CD4-positive, alpha-beta T cell (primary cell): ENCODE results near the gene PDE4B. TPM values are rescaled to one million over a fixed set of nuclear protein-coding genes. Genes with fewer than 3 reads are reported as not detected.

Experiments
- ATAC-seq: fragments of 200-7000 bp; cut with Tn5 transposase; one replicate; pipeline ENCODE4 v1.10.0; 2022; ENCODE audit warnings: mild to moderate bottlenecking; ENCODE audit not compliant: poor library complexity
- CTCF ChIA-PET: fragments of 350-600 bp; sonication (Branson Sonifier 250); formaldehyde crosslinking; loops from one replicate; lab custom pipeline; 2021; ENCODE audit warnings: antibody characterized with exemption, inconsistent platforms; lab: Charles Lee
- POLR2A ChIA-PET: fragments of 350-600 bp; sonication (Branson Sonifier 250); formaldehyde crosslinking; loops from one replicate; lab custom pipeline; 2021; ENCODE audit warnings: antibody characterized with exemption, inconsistent platforms; lab: Charles Lee
- DNase-seq, 14 experiments: peaks; one replicate each; pipeline ENCODE4 v3.0.0-alpha.2; 2013 to 2020; ENCODE audit warnings: mixed read lengths in 2 of 14
- H3K27ac ChIP-seq, 2 donors: one replicate each; pipeline versions ENCODE4 v1.5.1 to v1.7.0; 2013; ENCODE audit warnings: low read length in 2 of 2, low read depth in 1 of 2, mild to moderate bottlenecking in 1 of 2
- H3K27me3 ChIP-seq, 2 experiments: 1 replicate in 1 of 2; 2 replicates in 1 of 2; pipeline versions ENCODE4 v1.6.1 to v1.7.0; 2013; ENCODE audit warnings: low read length in 2 of 2, control low read depth in 1 of 2, mild to moderate bottlenecking in 1 of 2, moderate library complexity in 1 of 2; ENCODE audit not compliant: insufficient read depth in 2 of 2, control insufficient read depth in 1 of 2
- H3K36me3 ChIP-seq: one replicate; pipeline ENCODE4 v1.6.1; 2013; ENCODE audit warnings: low read length, control low read depth; ENCODE audit not compliant: insufficient read depth
- H3K4me1 ChIP-seq: one replicate; pipeline ENCODE4 v1.6.1; 2013; ENCODE audit warnings: low read length, control low read depth; ENCODE audit not compliant: insufficient read depth
- H3K4me3 ChIP-seq: one replicate; pipeline ENCODE4 v1.5.1; 2013; ENCODE audit warnings: mild to moderate bottlenecking, low read length, moderate library complexity
- H3K9me3 ChIP-seq, 2 experiments: 1 replicate in 1 of 2; 2 replicates in 1 of 2; pipeline versions ENCODE4 v1.6.1 to v1.7.0; 2013; ENCODE audit warnings: low read length in 2 of 2, mild to moderate bottlenecking in 2 of 2, control low read depth in 1 of 2, moderate library complexity in 1 of 2; ENCODE audit not compliant: control insufficient read depth in 1 of 2, insufficient read depth in 1 of 2
- H3K27ac Mint-ChIP-seq: one replicate; pipeline ENCODE4 v1.8.0; 2020; ENCODE audit warnings: mixed read lengths
- H3K27me3 Mint-ChIP-seq: one replicate; pipeline ENCODE4 v1.8.0; 2021; ENCODE audit warnings: mixed read lengths
- H3K36me3 Mint-ChIP-seq: one replicate; pipeline ENCODE4 v1.8.0; 2021; ENCODE audit warnings: low read depth, mixed read lengths
- H3K4me1 Mint-ChIP-seq: one replicate; pipeline ENCODE4 v1.8.0; 2021; ENCODE audit warnings: low read depth, mixed read lengths
- H3K4me3 Mint-ChIP-seq: one replicate; pipeline ENCODE4 v1.8.0; 2020; ENCODE audit warnings: mild to moderate bottlenecking, mixed read lengths
- H3K9me3 Mint-ChIP-seq: one replicate; pipeline ENCODE4 v1.8.0; 2020; ENCODE audit warnings: mixed read lengths
- intact Hi-C, 2 experiments: fragments of 100-400 bp; cut with DNase I in 1 of 2; cut with micrococcal nuclease in 1 of 2; formaldehyde crosslinking; loops; one replicate each; pipeline versions ENCODE4 v1.15.1 to v1.9.0; 2023 to 2025; cut with DNase I, micrococcal nuclease
- total RNA-seq, 174 experiments: library from RNA in 2 of 174; stranded (reverse) in 2 of 174; gene quantifications; one replicate each; pipeline ENCODE4 v1.2.3 and lab custom pipeline; 2021 to 2026
- TF ChIP-seq, protein P1 (sequence below): fragments of 200-600 bp; IDR thresholded peaks from one replicate; pipeline ENCODE4 v1.8.0; 2022; ENCODE audit warnings: antibody characterized with exemption, mild to moderate bottlenecking

PDE4B gene
- total RNA-seq, 2 experiments from 2014 or later: 155 to 159 TPM

DNA sequence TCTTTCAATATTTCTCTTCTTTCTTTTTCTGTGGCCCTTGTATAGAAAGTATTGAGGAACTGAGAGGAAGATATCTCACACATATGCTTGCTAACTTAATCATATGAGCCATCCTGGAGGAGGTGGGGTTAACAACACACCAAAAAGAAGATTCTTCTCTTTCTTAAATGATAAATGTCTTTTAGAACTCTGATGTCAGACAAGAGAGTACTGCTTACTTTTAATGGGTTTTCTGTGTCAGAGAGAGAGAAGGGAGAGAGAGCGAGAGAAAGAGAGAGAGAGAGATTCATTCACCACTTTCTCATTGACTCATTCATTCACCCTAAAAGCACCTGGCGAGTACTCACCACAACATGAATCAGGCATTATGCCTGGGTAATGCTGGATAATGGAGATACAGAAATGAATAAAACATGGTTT lies 490.9 kb downstream of the PDE4B start:
- H3K27ac Mint-ChIP-seq: peak overlapping the region; percentile 73
- ATAC-seq (no peak), DNase-seq (peak in 1 of 14 experiments; percentile 49)
- no peak overlapping the region for H3K27ac ChIP-seq
- ChIA-PET POLR2A (interaction anchor here (2.2 kb wide), 1 partner anchor 50 kb away, joined by 38 read pairs; no protein-coding TSS in a partner anchor), CTCF (interaction anchor here (1.9 to 2.6 kb wide), 4 partner anchors 38 to 162 kb away, joined by 5 to 35 read pairs (median 16); no protein-coding TSS in a partner anchor)
- H3K9me3 ChIP-seq: no peaks in the 10 kb centered on the region
- intact Hi-C loops: loop anchor here in 1 of 2 experiments (2.0 to 5.0 kb wide), 2 partner anchors 69 to 153 kb away; no protein-coding TSS in a partner anchor
- H3K27me3 ChIP-seq: no peaks in the 10 kb centered on the region
- no peaks in the 10 kb centered on the region for H3K36me3 Mint-ChIP-seq
- H3K4me1 Mint-ChIP-seq: peaks cover 83% of the 10 kb centered on the region
- no peaks in the 10 kb centered on the region for H3K9me3 Mint-ChIP-seq
- H3K4me3 ChIP-seq: no peak overlapping the region
- H3K4me3 Mint-ChIP-seq: peak overlapping the region; percentile 44
- H3K4me1 ChIP-seq: peaks cover 43% of the 10 kb centered on the region
- no peaks in the 10 kb centered on the region for H3K27me3 Mint-ChIP-seq
- H3K36me3 ChIP-seq: no peaks in the 10 kb centered on the region
- TF ChIP-seq, protein P1, sequence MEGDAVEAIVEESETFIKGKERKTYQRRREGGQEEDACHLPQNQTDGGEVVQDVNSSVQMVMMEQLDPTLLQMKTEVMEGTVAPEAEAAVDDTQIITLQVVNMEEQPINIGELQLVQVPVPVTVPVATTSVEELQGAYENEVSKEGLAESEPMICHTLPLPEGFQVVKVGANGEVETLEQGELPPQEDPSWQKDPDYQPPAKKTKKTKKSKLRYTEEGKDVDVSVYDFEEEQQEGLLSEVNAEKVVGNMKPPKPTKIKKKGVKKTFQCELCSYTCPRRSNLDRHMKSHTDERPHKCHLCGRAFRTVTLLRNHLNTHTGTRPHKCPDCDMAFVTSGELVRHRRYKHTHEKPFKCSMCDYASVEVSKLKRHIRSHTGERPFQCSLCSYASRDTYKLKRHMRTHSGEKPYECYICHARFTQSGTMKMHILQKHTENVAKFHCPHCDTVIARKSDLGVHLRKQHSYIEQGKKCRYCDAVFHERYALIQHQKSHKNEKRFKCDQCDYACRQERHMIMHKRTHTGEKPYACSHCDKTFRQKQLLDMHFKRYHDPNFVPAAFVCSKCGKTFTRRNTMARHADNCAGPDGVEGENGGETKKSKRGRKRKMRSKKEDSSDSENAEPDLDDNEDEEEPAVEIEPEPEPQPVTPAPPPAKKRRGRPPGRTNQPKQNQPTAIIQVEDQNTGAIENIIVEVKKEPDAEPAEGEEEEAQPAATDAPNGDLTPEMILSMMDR: no peak

DNA sequence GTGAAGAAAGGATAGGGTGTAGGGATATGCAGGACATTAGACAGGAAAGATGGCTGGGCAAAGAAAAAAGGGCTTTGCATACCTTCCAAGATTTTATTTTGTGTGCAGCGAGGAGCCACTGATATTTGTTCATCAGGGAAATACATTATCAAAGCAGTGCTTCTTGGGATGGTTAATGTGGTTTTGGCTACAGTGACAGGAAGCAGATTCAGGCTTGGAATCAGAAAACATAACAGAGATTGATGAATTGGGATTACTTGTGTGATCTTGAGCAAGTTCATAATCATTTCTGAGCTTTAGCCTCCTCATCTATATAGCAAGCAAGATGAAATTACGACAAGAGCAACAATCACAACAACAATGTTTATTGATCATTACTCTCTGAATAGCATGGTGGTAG lies 492.1 kb downstream of the PDE4B start:
- no peaks in the 10 kb centered on the region for H3K36me3 Mint-ChIP-seq
- no peak overlapping the region for H3K27ac Mint-ChIP-seq
- ATAC-seq (no peak), DNase-seq (no peak)
- H3K27me3 Mint-ChIP-seq: no peaks in the 10 kb centered on the region
- Histone ChIP-seq H3K36me3 (no peaks in the 10 kb centered on the region), H3K4me1 (peaks cover 32% of the 10 kb centered on the region), H3K27ac (no peak overlapping the region), H3K9me3 (no peaks in the 10 kb centered on the region), H3K27me3 (no peaks in the 10 kb centered on the region), H3K4me3 (no peak overlapping the region)
- TF ChIP-seq, protein P1: no peak
- POLR2A ChIA-PET: interaction anchor here (2.0 kb wide), 1 partner anchor 47 kb away, joined by 13 read pairs; no protein-coding TSS in a partner anchor
- peaks cover 78% of the 10 kb centered on the region for H3K4me1 Mint-ChIP-seq
- intact Hi-C loops: loop anchor here (5.0 kb wide), 2 partner anchors 38 to 68 kb away; no protein-coding TSS in a partner anchor
- H3K4me3 Mint-ChIP-seq: no peak overlapping the region
- no peaks in the 10 kb centered on the region for H3K9me3 Mint-ChIP-seq
- CTCF ChIA-PET: no interaction called here

DNA sequence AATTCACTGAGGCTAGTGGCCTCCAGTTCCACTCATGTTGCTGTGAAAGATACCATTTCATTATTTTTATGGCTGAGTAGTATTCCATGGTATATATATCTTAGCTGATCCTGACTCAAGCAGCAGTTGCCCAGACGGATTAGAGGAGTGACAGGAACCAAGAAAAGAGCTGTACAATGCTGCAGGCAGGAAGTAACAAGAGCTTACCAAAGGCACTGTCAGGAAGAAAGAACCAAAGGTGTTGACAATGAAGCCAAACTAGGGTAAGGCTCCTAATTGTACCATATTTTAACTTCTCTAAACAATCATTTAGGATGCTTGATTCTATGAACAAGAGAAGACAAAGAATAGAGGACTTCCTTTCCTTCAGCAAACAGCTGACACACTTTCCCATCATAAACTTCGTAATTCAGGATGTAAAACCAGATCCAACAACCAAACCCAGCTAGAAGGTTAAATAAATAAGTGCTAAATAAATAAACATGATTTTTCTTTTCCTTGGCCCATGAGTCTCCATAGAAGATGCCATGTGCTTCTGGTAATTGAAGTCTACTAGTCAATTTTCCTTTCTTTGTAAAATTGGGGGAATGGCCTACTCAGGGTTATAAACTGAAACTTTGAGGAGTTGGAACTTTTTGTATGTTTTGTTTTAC lies 493.0 kb downstream of the PDE4B start:
- intact Hi-C loops: loop anchor here in 1 of 2 experiments (5.0 kb wide), 1 partner anchor 37 kb away; no protein-coding TSS in a partner anchor
- H3K9me3 ChIP-seq: no peaks in the 10 kb centered on the region
- H3K27me3 Mint-ChIP-seq: no peaks in the 10 kb centered on the region
- H3K4me3 ChIP-seq: no peak overlapping the region
- peak overlapping the region; percentile 6 for H3K4me3 Mint-ChIP-seq
- no peaks in the 10 kb centered on the region for H3K36me3 ChIP-seq
- no peak overlapping the region for H3K27ac ChIP-seq
- H3K4me1 ChIP-seq: peaks cover 32% of the 10 kb centered on the region
- no peaks in the 10 kb centered on the region for H3K27me3 ChIP-seq
- DNase-seq (peak in 1 of 14 experiments; percentile 53), ATAC-seq (no peak)
- H3K9me3 Mint-ChIP-seq: no peaks in the 10 kb centered on the region
- CTCF ChIA-PET: interaction anchor here (1.1 to 1.2 kb wide), 3 partner anchors 9 to 161 kb away, joined by 3 to 5 read pairs (median 3); no protein-coding TSS in a partner anchor
- no peaks in the 10 kb centered on the region for H3K36me3 Mint-ChIP-seq
- TF ChIP-seq, protein P1: no peak
- H3K4me1 Mint-ChIP-seq: peaks cover 78% of the 10 kb centered on the region
- peak overlapping the region; percentile 22 for H3K27ac Mint-ChIP-seq
- POLR2A ChIA-PET: interaction anchor here (0.7 to 2.2 kb wide), 6 partner anchors 10 to 71 kb away, joined by 3 to 13 read pairs (median 5); no protein-coding TSS in a partner anchor
